H9 (cell line): ENCODE measurements around the gene SLC38A1. TPM values are rescaled to one million over a fixed set of nuclear protein-coding genes. Genes with fewer than 3 reads are reported as not detected.

Experiments
- DNase-seq: peaks from one replicate; pipeline ENCODE4 v3.0.0-alpha.2; 2017
- H2AFZ ChIP-seq: one replicate; pipeline ENCODE4 v1.6.1; 2013; ENCODE audit warnings: mild to moderate bottlenecking, low read length, control low read depth, moderate library complexity
- H2AK5ac ChIP-seq: 2 replicates; pipeline ENCODE4 v1.6.1; 2013; ENCODE audit warnings: low read length, control low read depth, mixed read lengths; ENCODE audit not compliant: insufficient read length
- H2BK120ac ChIP-seq: one replicate; pipeline ENCODE4 v1.6.1; 2013; ENCODE audit warnings: low read depth, mild to moderate bottlenecking, low read length, control low read depth, inconsistent platforms; ENCODE audit not compliant: poor library complexity, severe bottlenecking
- H2BK12ac ChIP-seq: 2 replicates; pipeline ENCODE4 v1.6.1; 2013; ENCODE audit warnings: low read length, control low read depth, mixed read lengths, low read depth; ENCODE audit not compliant: insufficient read length
- H2BK15ac ChIP-seq: 2 replicates; pipeline ENCODE4 v1.6.1; 2013; ENCODE audit warnings: low read depth, low read length, control low read depth
- H2BK20ac ChIP-seq: one replicate; pipeline ENCODE4 v1.6.1; 2013; ENCODE audit warnings: low read depth, mild to moderate bottlenecking, low read length, control low read depth, inconsistent platforms; ENCODE audit not compliant: poor library complexity, severe bottlenecking
- H2BK5ac ChIP-seq: 2 replicates; pipeline ENCODE4 v1.6.1; 2013; ENCODE audit warnings: low read length, control low read depth, mixed read lengths; ENCODE audit not compliant: insufficient read length
- H3K14ac ChIP-seq: 2 replicates; pipeline ENCODE4 v1.6.1; 2013; ENCODE audit warnings: low read length, control low read depth; ENCODE audit not compliant: insufficient read depth
- H3K18ac ChIP-seq: 2 replicates; pipeline ENCODE4 v1.6.1; 2013; ENCODE audit warnings: low read depth, mild to moderate bottlenecking, mixed read lengths, low read length, control low read depth; ENCODE audit not compliant: insufficient read length
- H3K23ac ChIP-seq: 2 replicates; pipeline ENCODE4 v1.6.1; 2013; ENCODE audit warnings: low read length, control low read depth, mixed read lengths, low read depth; ENCODE audit not compliant: insufficient read length
- H3K23me2 ChIP-seq: 2 replicates; pipeline ENCODE4 v1.6.1; 2013; ENCODE audit warnings: low read depth, mild to moderate bottlenecking, mixed read lengths, low read length, control low read depth; ENCODE audit not compliant: insufficient read length, poor library complexity, severe bottlenecking
- H3K27ac ChIP-seq: 2 replicates; pipeline ENCODE4 v1.5.1; 2013; ENCODE audit warnings: low read length, control low read depth, mixed read lengths, low read depth; ENCODE audit not compliant: insufficient read length
- H3K27me3 ChIP-seq: 2 replicates; pipeline ENCODE4 v1.6.1; 2013; ENCODE audit warnings: low read length, control low read depth, inconsistent platforms; ENCODE audit not compliant: insufficient read depth
- H3K4ac ChIP-seq: 2 replicates; pipeline ENCODE4 v1.6.1; 2013; ENCODE audit warnings: low read depth, mild to moderate bottlenecking, control low read depth, inconsistent platforms, low read length, moderate library complexity
- H3K4me1 ChIP-seq: 2 replicates; pipeline ENCODE4 v1.6.1; 2013; ENCODE audit warnings: low read length, control low read depth, inconsistent platforms; ENCODE audit not compliant: insufficient read depth
- H3K4me2 ChIP-seq: 2 replicates; pipeline ENCODE4 v1.6.1; 2013; ENCODE audit warnings: low read length, control low read depth, mixed read lengths; ENCODE audit not compliant: insufficient read length, insufficient read depth
- H3K56ac ChIP-seq: 2 replicates; pipeline ENCODE4 v1.6.1; 2013; ENCODE audit warnings: low read depth, mild to moderate bottlenecking, mixed read lengths, low read length, control low read depth; ENCODE audit not compliant: insufficient read length
- H3K79me1 ChIP-seq: 2 replicates; pipeline ENCODE4 v1.6.1; 2013; ENCODE audit warnings: low read depth, mild to moderate bottlenecking, moderate library complexity, low read length, control low read depth, inconsistent platforms; ENCODE audit not compliant: insufficient read depth, poor library complexity, severe bottlenecking
- H3K79me2 ChIP-seq: 2 replicates; pipeline ENCODE4 v1.6.1; 2013; ENCODE audit warnings: low read length, control low read depth, inconsistent platforms; ENCODE audit not compliant: insufficient read depth
- H3K9ac ChIP-seq: 2 replicates; pipeline ENCODE4 v1.6.1; 2013; ENCODE audit warnings: low read length, control low read depth, mixed read lengths; ENCODE audit not compliant: insufficient read length; ENCODE audit errors: extremely low read depth
- H3K9me3 ChIP-seq: one replicate; pipeline ENCODE4 v1.6.1; 2013; ENCODE audit warnings: low read depth, low read length, inconsistent platforms; ENCODE audit not compliant: control insufficient read depth
- H3T11ph ChIP-seq: one replicate; pipeline ENCODE4 v1.6.1; 2013; ENCODE audit warnings: mild to moderate bottlenecking, low read length, control low read depth, inconsistent platforms
- H4K20me1 ChIP-seq: one replicate; pipeline ENCODE4 v1.6.1; 2013; ENCODE audit not compliant: control insufficient read depth, insufficient read length, insufficient read depth
- H4K5ac ChIP-seq: 2 replicates; pipeline ENCODE4 v1.6.1; 2013; ENCODE audit warnings: low read depth, mild to moderate bottlenecking, mixed read lengths, low read length, control low read depth; ENCODE audit not compliant: insufficient read length
- H4K8ac ChIP-seq: replicated peaks from 2 replicates; pipeline ENCODE4 v1.6.1; 2013; ENCODE audit warnings: low read length, control low read depth, mixed read lengths, low read depth; ENCODE audit not compliant: insufficient read length
- H4K91ac ChIP-seq: 2 replicates; pipeline ENCODE4 v1.6.1; 2013; ENCODE audit warnings: low read depth, mild to moderate bottlenecking, moderate library complexity, mixed read lengths, low read length, control low read depth; ENCODE audit not compliant: insufficient read length
- H3K27ac Mint-ChIP-seq, 3 experiments: 2 replicates in 2 of 3; 3 replicates in 1 of 3; pipeline ENCODE4 v1.8.0; 2020 to 2021; ENCODE audit warnings: mixed read lengths in 3 of 3, mild to moderate bottlenecking in 1 of 3, moderate library complexity in 1 of 3
- H3K27me3 Mint-ChIP-seq: 2 replicates; pipeline ENCODE4 v1.8.0; 2021; ENCODE audit warnings: low read depth, mild to moderate bottlenecking, moderate library complexity, mixed read lengths
- H3K36me3 Mint-ChIP-seq, 3 experiments: 2 replicates in 2 of 3; 3 replicates in 1 of 3; pipeline ENCODE4 v1.8.0; 2020 to 2021; ENCODE audit warnings: low read depth in 3 of 3, mixed read lengths in 3 of 3; ENCODE audit not compliant: insufficient read depth in 1 of 3
- H3K4me1 Mint-ChIP-seq, 2 experiments: 2 replicates each; pipeline ENCODE4 v1.8.0; 2020; ENCODE audit warnings: mixed read lengths in 2 of 2
- H3K4me3 Mint-ChIP-seq, 2 experiments: 2 replicates in 1 of 2; 3 replicates in 1 of 2; pipeline ENCODE4 v1.8.0; 2020 to 2021; ENCODE audit warnings: mild to moderate bottlenecking in 2 of 2, mixed read lengths in 2 of 2, moderate library complexity in 1 of 2
- H3K9me3 Mint-ChIP-seq, 2 experiments: 2 replicates in 1 of 2; 3 replicates in 1 of 2; pipeline ENCODE4 v1.8.0; 2020; ENCODE audit warnings: mild to moderate bottlenecking in 2 of 2, mixed read lengths in 2 of 2, moderate library complexity in 1 of 2
- WGBS: extraction: QIAGEN DNeasy Blood & Tissue Kit; methylation state at CpG from one replicate; pipeline ENCODE4 v1.1.7; 2013; ENCODE audit warnings: missing lambda C conversion rate, low lambda C conversion rate, mixed read lengths; ENCODE audit not compliant: insufficient read length; ENCODE audit errors: extremely low coverage; 5-methylcytosine and 5-hydroxymethylcytosine counted together
- total RNA-seq: library from RNA; stranded (reverse); gene quantifications from 2 replicates; pipeline ENCODE4 v1.2.1, GENCODE V29; 2021
- TF ChIP-seq, protein P1 (sequence below): fragments of 200-600 bp; sonication (generic); conservative IDR thresholded peaks from 3 replicates; pipeline ENCODE4 v1.8.0; 2021; ENCODE audit warnings: antibody characterized with exemption, mild to moderate bottlenecking

Gene SLC38A1
- total RNA-seq, 1 experiment from 2014 or later = 216 TPM

DNA sequence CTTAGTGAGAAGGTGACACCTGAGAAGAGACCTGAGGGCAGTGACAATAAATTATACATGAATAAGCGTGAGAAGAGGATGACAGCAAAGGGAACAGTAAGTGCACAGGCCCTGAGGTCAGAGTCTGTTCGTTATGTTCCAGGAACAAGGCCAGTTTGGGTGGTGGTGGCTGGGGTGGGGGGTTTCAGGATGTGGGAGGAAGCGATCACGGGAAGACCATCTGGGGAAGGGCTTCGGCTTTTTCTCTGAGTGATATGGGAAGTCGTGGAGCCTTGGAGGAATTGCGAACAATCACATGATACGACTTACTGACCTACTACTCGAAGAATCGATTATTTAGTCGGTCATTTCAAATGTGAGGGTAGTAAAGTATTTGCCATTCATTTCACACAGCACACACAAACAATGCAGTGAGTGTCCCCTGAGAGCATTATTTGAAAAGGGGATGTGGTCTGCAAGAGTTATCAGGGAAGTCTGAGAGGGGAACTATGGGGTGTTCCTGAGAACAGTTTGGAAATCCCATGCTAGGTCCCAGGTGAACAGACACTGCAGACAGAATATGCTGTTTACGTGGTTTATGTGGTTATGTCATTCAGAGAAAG, 94.7 kb downstream of the SLC38A1 start:
- H3K79me2 ChIP-seq = no peaks in the 10 kb centered on the region
- no peak overlapping the region for H2BK120ac ChIP-seq
- no peaks in the 10 kb centered on the region for H3K9me3 Mint-ChIP-seq
- no peak overlapping the region for H2AK5ac ChIP-seq
- H3K4me2 ChIP-seq = no peak overlapping the region
- H3K23me2 ChIP-seq = no peaks in the 10 kb centered on the region
- no peaks in the 10 kb centered on the region for H3K79me1 ChIP-seq
- H3K4ac ChIP-seq = no peak overlapping the region
- no peaks in the 10 kb centered on the region for H4K20me1 ChIP-seq
- H3K36me3 Mint-ChIP-seq = no peaks in the 10 kb centered on the region
- no peak overlapping the region for H3K4me3 Mint-ChIP-seq
- no peak overlapping the region for H3K9ac ChIP-seq
- no peaks in the 10 kb centered on the region for H3K9me3 ChIP-seq
- no peak overlapping the region for H3K23ac ChIP-seq
- H2BK20ac ChIP-seq = no peak overlapping the region
- H3T11ph ChIP-seq = no peak overlapping the region
- H3K14ac ChIP-seq = no peak overlapping the region
- no peak overlapping the region for H4K91ac ChIP-seq
- no peak overlapping the region for H2BK12ac ChIP-seq
- no peak overlapping the region for H3K27ac Mint-ChIP-seq
- no peak overlapping the region for H3K18ac ChIP-seq
- H2AFZ ChIP-seq = no peak overlapping the region
- no peak overlapping the region for H2BK15ac ChIP-seq
- peaks cover 3 to 6% of the 10 kb centered on the region in 2 experiments for H3K4me1 Mint-ChIP-seq
- H4K8ac ChIP-seq = no peak overlapping the region
- DNase-seq = no peak
- H3K4me1 ChIP-seq = no peaks in the 10 kb centered on the region
- WGBS = no CpG with 5 or more reads among the region's 12 CpGs
- H2BK5ac ChIP-seq = no peak overlapping the region
- no peak overlapping the region for H3K27ac ChIP-seq
- H3K27me3 ChIP-seq = no peaks in the 10 kb centered on the region
- H4K5ac ChIP-seq = no peak overlapping the region
- TF ChIP-seq, protein P1, sequence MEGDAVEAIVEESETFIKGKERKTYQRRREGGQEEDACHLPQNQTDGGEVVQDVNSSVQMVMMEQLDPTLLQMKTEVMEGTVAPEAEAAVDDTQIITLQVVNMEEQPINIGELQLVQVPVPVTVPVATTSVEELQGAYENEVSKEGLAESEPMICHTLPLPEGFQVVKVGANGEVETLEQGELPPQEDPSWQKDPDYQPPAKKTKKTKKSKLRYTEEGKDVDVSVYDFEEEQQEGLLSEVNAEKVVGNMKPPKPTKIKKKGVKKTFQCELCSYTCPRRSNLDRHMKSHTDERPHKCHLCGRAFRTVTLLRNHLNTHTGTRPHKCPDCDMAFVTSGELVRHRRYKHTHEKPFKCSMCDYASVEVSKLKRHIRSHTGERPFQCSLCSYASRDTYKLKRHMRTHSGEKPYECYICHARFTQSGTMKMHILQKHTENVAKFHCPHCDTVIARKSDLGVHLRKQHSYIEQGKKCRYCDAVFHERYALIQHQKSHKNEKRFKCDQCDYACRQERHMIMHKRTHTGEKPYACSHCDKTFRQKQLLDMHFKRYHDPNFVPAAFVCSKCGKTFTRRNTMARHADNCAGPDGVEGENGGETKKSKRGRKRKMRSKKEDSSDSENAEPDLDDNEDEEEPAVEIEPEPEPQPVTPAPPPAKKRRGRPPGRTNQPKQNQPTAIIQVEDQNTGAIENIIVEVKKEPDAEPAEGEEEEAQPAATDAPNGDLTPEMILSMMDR = no peak
- H3K56ac ChIP-seq = no peak overlapping the region
- no peaks in the 10 kb centered on the region for H3K27me3 Mint-ChIP-seq
